A549 (cell line): ENCODE measurements around the gene NR3C2.

Experiments
- CEBPB ChIP-seq, 2 experiments: fragments of >200 bp in 1 of 2; sonication (Bioruptor Twin) in 1 of 2; formaldehyde crosslinking in 1 of 2; IDR thresholded peaks; 2 replicates each; pipeline ENCODE4 v1.6.1; 2012 to 2016
- CHD2 ChIP-seq: fragments of 150-350 bp; IDR thresholded peaks from 2 replicates; pipeline ENCODE4 v1.6.1; 2014; ENCODE audit warnings: low read length; ENCODE audit not compliant: partially characterized antibody
- CTCF ChIP-seq: fragments of >200 bp; sonication (Bioruptor Twin); formaldehyde crosslinking; IDR thresholded peaks from 3 replicates; pipeline ENCODE4 v1.5.1; 2016
- JUN ChIP-seq, 2 experiments: fragments of >200 bp; sonication (Bioruptor Twin); formaldehyde crosslinking; IDR thresholded peaks; 2 replicates in 1 of 2; 3 replicates in 1 of 2; pipeline ENCODE4 v1.6.1; 2016 to 2017
- KDM1A ChIP-seq: fragments of 200-600 bp; sonication (generic); IDR thresholded peaks from 2 replicates; pipeline ENCODE4 v1.6.1; 2016; ENCODE audit warnings: low read depth, mild to moderate bottlenecking
- MAZ ChIP-seq: fragments of 150-350 bp; IDR thresholded peaks from 2 replicates; pipeline ENCODE4 v1.6.1; 2014; ENCODE audit warnings: antibody characterized with exemption, low read depth, low read length, borderline replicate concordance
- RAD21 ChIP-seq, 2 experiments: fragments of >200 bp in 1 of 2; sonication (Bioruptor Twin) in 1 of 2; formaldehyde crosslinking in 1 of 2; IDR thresholded peaks in 1 of 2; conservative IDR thresholded peaks in 1 of 2; 2 replicates in 1 of 2; 3 replicates in 1 of 2; pipeline ENCODE4 v1.6.1; 2012 to 2018; ENCODE audit warnings: inconsistent platforms in 1 of 2
- REST ChIP-seq: fragments of 200-600 bp; sonication (generic); IDR thresholded peaks from 2 replicates; pipeline ENCODE4 v1.6.1; 2016; ENCODE audit warnings: antibody characterized with exemption, mild to moderate bottlenecking, moderate library complexity
- RFX5 ChIP-seq: fragments of 450-650 bp; IDR thresholded peaks from 2 replicates; pipeline ENCODE4 v1.7.1; 2014; ENCODE audit warnings: antibody characterized with exemption, mild to moderate bottlenecking, moderate library complexity

GRCh38 chr4:148292686-148293085, 149.5 kb downstream of the NR3C2 start:
- no peak for TF ChIP-seq CEBPB (IDR thresholded peaks at IDR 0.05)
- TF ChIP-seq RAD21 (conservative IDR thresholded peaks at IDR 0.05 in 1 of 2, IDR thresholded peaks at IDR 0.05 in 1 of 2) = no peak
- TF ChIP-seq CTCF = no peak
- TF ChIP-seq MAZ = no peak
- TF ChIP-seq CHD2 = no peak
- TF ChIP-seq RFX5 = no peak
- no peak for TF ChIP-seq KDM1A
- TF ChIP-seq REST = no peak
- no peak for TF ChIP-seq JUN (IDR thresholded peaks at IDR 0.05)
